ENCODE data around the gene VIL1.

DNA sequence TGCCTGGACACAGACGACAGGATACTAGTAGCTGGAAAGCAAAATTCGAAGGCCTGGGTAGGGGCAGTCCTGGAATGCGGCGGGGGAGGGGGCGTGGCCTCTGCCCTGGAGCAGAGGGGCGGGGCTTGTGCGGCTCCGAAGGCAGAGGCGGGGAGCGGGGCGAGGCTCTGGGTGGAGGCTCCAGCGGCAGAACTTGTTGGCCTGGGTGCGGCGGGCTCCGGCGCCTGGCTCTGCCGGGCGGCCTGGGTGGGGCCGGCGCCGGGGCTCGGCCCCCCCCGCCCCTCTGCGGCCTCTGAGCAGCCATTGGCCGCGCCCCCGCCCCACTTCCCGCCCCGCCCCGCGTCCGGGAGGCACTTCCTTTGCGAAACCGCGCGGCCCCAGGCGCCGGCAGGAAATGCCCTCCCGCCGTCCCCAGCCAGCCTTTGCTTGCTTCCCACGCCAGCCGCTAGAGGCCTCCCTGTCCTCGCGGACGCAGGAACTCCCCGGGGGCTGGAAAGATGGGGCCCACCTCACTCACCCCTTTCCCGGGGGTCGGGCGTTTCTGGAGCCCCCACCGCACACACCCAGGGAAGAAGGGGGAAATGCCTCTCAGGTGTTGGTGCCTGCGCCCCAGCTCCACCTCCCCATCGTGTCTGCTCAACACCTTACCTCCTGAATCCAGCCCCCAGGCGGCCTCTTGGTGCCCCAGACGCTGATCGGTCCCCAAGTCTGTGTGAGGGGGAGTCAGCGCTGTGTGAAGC, 12.5 kb upstream of the VIL1 start:
- no peak for TF ChIP-seq ZNF274 (IDR thresholded peaks at IDR 0.05; ENCODE audit: low read depth, low read length)
- no peak for TF ChIP-seq SUZ12 (IDR thresholded peaks at IDR 0.05; ENCODE audit: extremely low read depth, insufficient read depth, insufficient read length)
- TF ChIP-seq YY1 (IDR thresholded peaks at IDR 0.05; ENCODE audit: insufficient read depth, insufficient read length) = no peak
